ENCODE data around the gene CRAT. TPM values are rescaled to one million over a fixed set of nuclear protein-coding genes. Genes with fewer than 3 reads are reported as not detected.

CRAT gene
- total RNA-seq, 5 donors from 2014 or later (not counting 1 experiment from before 2014, with no cell fraction given) = 6.6 to 17.5 (median 13.9) TPM

DNA sequence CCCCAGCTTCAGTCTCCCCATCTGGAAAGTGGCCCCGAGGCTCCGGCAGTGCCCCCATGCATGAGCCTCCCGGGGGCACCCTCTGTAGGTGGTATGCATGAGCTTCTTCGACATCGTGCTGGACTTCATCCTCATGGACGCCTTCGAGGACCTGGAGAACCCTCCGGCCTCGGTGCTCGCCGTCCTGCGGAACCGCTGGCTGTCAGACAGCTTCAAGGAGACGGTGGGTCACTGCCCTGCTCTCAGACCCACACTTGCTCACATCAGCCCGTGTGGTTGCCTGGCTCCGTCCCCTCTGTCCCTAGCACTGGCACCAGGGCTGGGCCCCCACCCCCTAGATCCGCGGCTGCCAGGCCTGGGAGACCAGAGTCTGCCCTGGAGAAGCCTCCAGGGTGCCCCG lies 42.5 kb downstream of the CRAT start:
- Mint-ChIP-seq H3K27ac (peak overlapping the region; percentile 87 to 93), H3K4me3 (peak overlapping the region in 1 of 3 donors; percentile 75), H3K4me1 (peaks cover 23 to 41% (median 33%) of the 10 kb centered on the region in 3 donors), H3K9me3 (no peaks in the 10 kb centered on the region), H3K27me3 (no peaks in the 10 kb centered on the region), H3K36me3 (peaks cover 8% of the 10 kb centered on the region)
- no peaks in the 10 kb centered on the region for H3K27me3 ChIP-seq (replicated peaks in 1 of 2; ENCODE audit: control insufficient read depth in 2 of 2, extremely low read depth in 1 of 2, insufficient read depth in 2 of 2, low read length in 1 of 2)
- ATAC-seq (replicated peaks in 1 of 4) (no peak), DNase-seq (no peak)
- H3K4me1 ChIP-seq (ENCODE audit: control insufficient read depth in 1 of 2, extremely low read depth in 1 of 2, insufficient read depth in 2 of 2, low read length in 2 of 2) = peaks cover 31 to 55% of the 10 kb centered on the region in 2 experiments
- WGBS (ENCODE audit: insufficient coverage) = 97% methylated on average over 11 of the region's 19 CpGs
- peaks cover 5 to 37% of the 10 kb centered on the region in 2 donors for H3K36me3 ChIP-seq (ENCODE audit: control insufficient read depth in 2 of 2, extremely low read depth in 1 of 2, insufficient read depth in 1 of 2, low read length in 1 of 2)
- ChIA-PET POLR2A (no interaction called here), CTCF (no interaction called here)
- H3K27ac ChIP-seq (ENCODE audit: low read length) = peak overlapping the region; percentile 73
- no peak overlapping the region for H3K4me3 ChIP-seq (ENCODE audit: control insufficient read depth in 1 of 2, extremely low read depth in 1 of 2, low read length in 1 of 2)
- H3K9me3 ChIP-seq = no peaks in the 10 kb centered on the region

DNA sequence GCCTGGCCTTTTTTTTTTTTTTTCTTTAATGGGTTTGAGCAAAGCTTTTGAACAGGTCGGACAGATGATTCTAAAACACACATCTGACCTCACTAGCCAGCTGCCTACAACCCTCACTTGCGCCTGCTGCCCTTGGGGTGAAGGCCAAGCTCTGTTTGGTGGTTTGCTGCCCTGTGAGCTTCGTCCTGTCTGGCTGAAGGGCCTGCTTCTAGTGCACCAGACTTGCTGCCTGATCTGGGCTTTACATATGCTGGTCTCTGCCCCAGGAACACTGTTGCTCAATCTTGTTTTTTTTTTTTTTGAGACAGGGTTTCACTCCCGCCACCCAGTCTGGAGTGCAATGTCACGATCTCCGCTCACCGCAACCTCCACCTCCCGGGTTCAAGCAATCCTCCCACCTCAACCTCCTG lies 46.1 kb downstream of the CRAT start:
- ChIA-PET CTCF (interaction anchor here in 1 of 2 donors (0.7 kb wide), 1 partner anchor 222 kb away, joined by 3 read pairs; no protein-coding TSS in a partner anchor), POLR2A (no interaction called here)
- Histone ChIP-seq H3K4me1 (ENCODE audit: control insufficient read depth in 1 of 2, extremely low read depth in 1 of 2, insufficient read depth in 2 of 2, low read length in 2 of 2) (peaks cover 8 to 21% of the 10 kb centered on the region in 2 experiments), H3K36me3 (ENCODE audit: control insufficient read depth in 2 of 2, extremely low read depth in 1 of 2, insufficient read depth in 1 of 2, low read length in 1 of 2) (peaks cover 12 to 57% of the 10 kb centered on the region in 2 donors), H3K9me3 (no peaks in the 10 kb centered on the region), H3K4me3 (ENCODE audit: control insufficient read depth in 1 of 2, extremely low read depth in 1 of 2, low read length in 1 of 2) (no peak overlapping the region), H3K27me3 (replicated peaks in 1 of 2; ENCODE audit: control insufficient read depth in 2 of 2, extremely low read depth in 1 of 2, insufficient read depth in 2 of 2, low read length in 1 of 2) (no peaks in the 10 kb centered on the region), H3K27ac (ENCODE audit: low read length) (no peak overlapping the region)
- Mint-ChIP-seq H3K27ac (no peak overlapping the region), H3K9me3 (no peaks in the 10 kb centered on the region), H3K4me3 (no peak overlapping the region), H3K4me1 (peaks cover 14 to 15% (median 15%) of the 10 kb centered on the region in 3 donors), H3K36me3 (peaks cover 12% of the 10 kb centered on the region), H3K27me3 (no peaks in the 10 kb centered on the region)
- 97% methylated on average over 7 of the region's 8 CpGs for WGBS (ENCODE audit: insufficient coverage)
- ATAC-seq (replicated peaks in 1 of 4) = no peak
- no peak for DNase-seq

DNA sequence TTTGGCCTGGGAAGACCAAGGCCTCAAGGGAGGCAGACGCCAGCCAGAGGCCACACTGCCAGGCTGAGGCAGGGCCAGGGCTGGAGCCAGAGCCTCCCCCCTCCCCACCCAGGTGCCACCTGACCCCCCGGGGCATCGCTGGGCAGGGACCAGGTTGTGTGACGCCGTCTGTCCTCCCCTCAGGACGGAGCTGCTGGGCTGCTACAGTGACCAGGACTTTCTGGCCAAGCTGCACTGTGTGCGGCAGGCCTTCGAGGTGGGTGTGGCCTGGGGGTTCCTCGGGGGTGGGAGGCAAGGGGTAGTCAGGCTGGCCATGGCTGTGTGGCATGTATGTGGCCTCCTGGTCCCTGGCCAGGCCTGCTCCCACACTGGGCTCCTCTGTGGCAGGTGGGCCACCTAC lies 47.5 kb downstream of the CRAT start:
- Mint-ChIP-seq H3K36me3 (peaks cover 18% of the 10 kb centered on the region), H3K9me3 (no peaks in the 10 kb centered on the region), H3K4me3 (no peak overlapping the region), H3K27ac (no peak overlapping the region), H3K4me1 (peaks cover under 1% of the 10 kb centered on the region in 3 donors), H3K27me3 (no peaks in the 10 kb centered on the region)
- H3K4me3 ChIP-seq (ENCODE audit: control insufficient read depth in 1 of 2, extremely low read depth in 1 of 2, low read length in 1 of 2) = no peak overlapping the region
- ChIA-PET CTCF (no interaction called here), POLR2A (interaction anchor here in 1 of 2 donors (0.5 kb wide), 1 partner anchor 129 kb away, joined by 4 read pairs; no protein-coding TSS in a partner anchor)
- H3K9me3 ChIP-seq = no peaks in the 10 kb centered on the region
- ATAC-seq (replicated peaks in 1 of 4) = no peak
- no peak for DNase-seq
- peaks cover 24 to 64% of the 10 kb centered on the region in 2 donors for H3K36me3 ChIP-seq (ENCODE audit: control insufficient read depth in 2 of 2, extremely low read depth in 1 of 2, insufficient read depth in 1 of 2, low read length in 1 of 2)
- WGBS (ENCODE audit: insufficient coverage) = 100% methylated on average over 1 of the region's 9 CpGs
- no peak overlapping the region for H3K27ac ChIP-seq (ENCODE audit: low read length)
- peaks cover 0 to 6% of the 10 kb centered on the region in 2 experiments for H3K4me1 ChIP-seq (ENCODE audit: control insufficient read depth in 1 of 2, extremely low read depth in 1 of 2, insufficient read depth in 2 of 2, low read length in 2 of 2)
- no peaks in the 10 kb centered on the region for H3K27me3 ChIP-seq (replicated peaks in 1 of 2; ENCODE audit: control insufficient read depth in 2 of 2, extremely low read depth in 1 of 2, insufficient read depth in 2 of 2, low read length in 1 of 2)

DNA sequence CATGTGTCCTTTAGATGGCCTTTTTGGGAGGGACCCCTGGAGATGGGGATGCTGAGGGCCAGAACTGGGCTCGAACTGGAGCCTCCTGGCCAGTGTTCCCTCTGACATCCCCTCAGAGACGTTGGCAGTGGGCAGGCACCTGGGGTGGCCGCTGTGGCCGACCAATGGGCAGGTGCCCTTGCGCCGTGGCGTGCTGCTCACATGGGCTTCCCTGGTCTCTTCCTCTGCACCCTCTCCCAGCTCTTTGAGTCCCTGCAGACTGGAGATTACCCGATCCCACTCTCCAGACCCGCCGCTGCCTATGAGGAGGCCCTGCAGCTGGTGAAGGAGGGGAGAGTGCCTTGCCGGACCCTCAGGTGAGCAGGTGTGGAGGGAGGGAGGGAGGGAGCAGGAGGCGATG lies 49.6 kb downstream of the CRAT start:
- no peak for DNase-seq
- Histone ChIP-seq H3K27me3 (replicated peaks in 1 of 2; ENCODE audit: control insufficient read depth in 2 of 2, extremely low read depth in 1 of 2, insufficient read depth in 2 of 2, low read length in 1 of 2) (no peaks in the 10 kb centered on the region), H3K4me1 (ENCODE audit: control insufficient read depth in 1 of 2, extremely low read depth in 1 of 2, insufficient read depth in 2 of 2, low read length in 2 of 2) (no peaks in the 10 kb centered on the region), H3K36me3 (ENCODE audit: control insufficient read depth in 2 of 2, extremely low read depth in 1 of 2, insufficient read depth in 1 of 2, low read length in 1 of 2) (peaks cover 24 to 59% of the 10 kb centered on the region in 2 donors), H3K4me3 (ENCODE audit: control insufficient read depth in 1 of 2, extremely low read depth in 1 of 2, low read length in 1 of 2) (no peak overlapping the region), H3K27ac (ENCODE audit: low read length) (no peak overlapping the region), H3K9me3 (no peaks in the 10 kb centered on the region)
- whole genome bisulfite sequencing (ENCODE audit: insufficient coverage) = 96% methylated on average over 4 of the region's 12 CpGs
- Mint-ChIP-seq H3K4me3 (no peak overlapping the region), H3K27me3 (no peaks in the 10 kb centered on the region), H3K4me1 (no peaks in the 10 kb centered on the region), H3K27ac (no peak overlapping the region), H3K9me3 (no peaks in the 10 kb centered on the region), H3K36me3 (peaks cover 20% of the 10 kb centered on the region)
- ATAC-seq (replicated peaks in 1 of 4) = no peak
- ChIA-PET CTCF (interaction anchor here in 1 of 2 donors (0.6 kb wide), 1 partner anchor 113 kb away, joined by 5 read pairs; no protein-coding TSS in a partner anchor), POLR2A (no interaction called here)

DNA sequence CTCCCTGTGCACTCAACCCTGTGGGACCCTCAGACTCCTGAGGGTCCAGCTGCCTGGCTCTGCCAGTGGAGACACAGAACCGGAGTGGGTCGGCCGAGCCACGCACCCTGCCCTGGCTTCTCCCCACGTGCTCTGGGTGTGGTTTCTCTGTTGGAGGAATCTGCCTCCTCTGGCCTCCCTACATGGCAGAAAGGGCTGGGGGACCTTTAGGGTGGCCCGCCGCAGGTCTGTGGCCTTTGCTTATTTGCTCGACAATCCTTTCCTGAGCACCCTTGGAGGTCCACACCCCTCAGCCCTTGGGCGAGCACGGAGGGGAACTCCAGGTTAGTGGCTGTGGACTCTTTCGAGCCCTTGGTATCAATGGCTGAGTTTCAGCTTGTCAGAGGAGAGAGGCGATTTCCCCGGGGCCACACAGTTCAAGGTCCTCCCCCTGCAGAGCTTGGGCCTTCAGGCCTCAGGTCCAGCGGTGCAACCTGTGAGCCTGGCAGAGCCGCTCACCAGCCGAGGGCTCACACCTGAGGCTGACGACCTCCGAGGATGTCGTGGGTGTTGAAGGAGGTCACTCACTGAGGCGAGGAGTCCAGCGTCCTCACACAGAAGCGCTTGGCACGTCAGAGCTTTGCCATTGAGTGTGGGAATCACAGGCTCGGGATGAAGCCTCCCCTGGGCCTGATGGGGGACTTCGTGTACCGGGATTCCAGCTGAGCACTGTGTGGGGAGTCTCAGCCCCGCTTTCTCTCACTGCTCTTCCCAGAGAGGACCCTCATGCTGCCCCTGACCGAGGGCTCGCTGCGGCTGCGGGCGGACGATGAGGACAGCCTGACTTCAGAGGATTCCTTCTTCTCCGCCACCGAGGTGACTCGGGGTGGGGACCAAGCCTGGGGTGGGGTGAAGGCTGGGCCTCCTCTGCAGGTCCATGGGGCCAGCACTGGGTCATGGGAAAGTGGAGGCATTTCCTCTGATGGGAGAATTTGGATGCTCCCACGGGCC lies 50.5 kb downstream of the CRAT start:
- no peaks in the 10 kb centered on the region for H3K4me1 ChIP-seq (ENCODE audit: control insufficient read depth in 1 of 2, extremely low read depth in 1 of 2, insufficient read depth in 2 of 2, low read length in 2 of 2)
- no peak overlapping the region for H3K4me3 ChIP-seq (ENCODE audit: control insufficient read depth in 1 of 2, extremely low read depth in 1 of 2, low read length in 1 of 2)
- H3K9me3 Mint-ChIP-seq = no peaks in the 10 kb centered on the region
- no peak overlapping the region for H3K27ac ChIP-seq (ENCODE audit: low read length)
- no peaks in the 10 kb centered on the region for H3K9me3 ChIP-seq
- ATAC-seq (replicated peaks in 1 of 4) (no peak), DNase-seq (no peak)
- no peak overlapping the region for H3K27ac Mint-ChIP-seq
- POLR2A ChIA-PET = no interaction called here
- WGBS (ENCODE audit: insufficient coverage) = 97% methylated on average over 31 of the region's 37 CpGs
- peaks cover 20% of the 10 kb centered on the region for H3K36me3 Mint-ChIP-seq
- H3K36me3 ChIP-seq (ENCODE audit: control insufficient read depth in 2 of 2, extremely low read depth in 1 of 2, insufficient read depth in 1 of 2, low read length in 1 of 2) = peaks cover 24 to 53% of the 10 kb centered on the region in 2 donors
- no peak overlapping the region for H3K4me3 Mint-ChIP-seq
- CTCF ChIA-PET = no interaction called here
- no peaks in the 10 kb centered on the region for H3K27me3 ChIP-seq (replicated peaks in 1 of 2; ENCODE audit: control insufficient read depth in 2 of 2, extremely low read depth in 1 of 2, insufficient read depth in 2 of 2, low read length in 1 of 2)
- no peaks in the 10 kb centered on the region for H3K4me1 Mint-ChIP-seq
- H3K27me3 Mint-ChIP-seq = no peaks in the 10 kb centered on the region

DNA sequence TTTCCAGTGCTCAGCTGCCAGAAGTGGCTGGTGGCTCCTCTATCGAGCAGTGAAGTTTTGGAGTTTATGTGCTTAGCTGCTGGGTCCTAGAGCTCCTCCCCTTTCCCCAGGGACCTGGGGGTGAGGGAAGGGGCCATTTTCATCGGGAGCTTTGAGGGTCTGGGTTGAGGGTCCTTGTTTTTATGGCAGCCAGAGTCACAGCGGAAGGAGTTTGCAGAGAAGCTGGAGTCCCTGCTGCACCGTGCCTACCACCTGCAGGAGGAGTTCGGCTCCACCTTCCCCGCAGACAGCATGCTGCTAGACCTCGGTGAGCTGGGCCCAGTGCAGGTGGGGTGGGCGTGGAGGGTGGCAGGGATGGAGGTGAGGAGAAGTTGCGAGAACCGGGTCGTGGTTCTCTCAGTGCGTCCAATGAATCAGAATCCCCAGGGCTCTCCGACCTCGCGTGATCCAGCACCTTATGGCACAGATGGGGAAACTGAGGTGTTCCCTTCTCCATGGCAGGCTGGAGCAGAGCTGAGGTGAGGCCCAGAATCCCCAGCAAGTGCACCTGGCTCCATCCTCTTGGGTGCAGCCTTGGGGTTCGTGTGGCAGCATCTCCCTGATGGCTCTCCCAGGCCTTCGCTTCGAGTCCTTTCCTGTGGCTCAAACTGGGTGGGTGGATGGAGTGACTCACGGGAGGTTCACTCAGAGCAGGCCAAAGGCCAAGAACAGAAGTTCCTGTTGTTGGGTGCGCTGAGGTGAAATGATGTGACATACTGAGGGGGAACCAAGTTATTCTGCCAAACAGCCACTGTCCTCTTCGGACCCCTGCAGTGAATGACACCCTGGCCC lies 51.4 kb downstream of the CRAT start:
- Mint-ChIP-seq H3K27ac (no peak overlapping the region), H3K4me1 (no peaks in the 10 kb centered on the region), H3K4me3 (no peak overlapping the region), H3K9me3 (no peaks in the 10 kb centered on the region), H3K27me3 (no peaks in the 10 kb centered on the region), H3K36me3 (peaks cover 23% of the 10 kb centered on the region)
- ChIA-PET CTCF (no interaction called here), POLR2A (interaction anchor here in 1 of 2 donors (0.7 kb wide), 1 partner anchor 64 kb away, joined by 6 read pairs; no protein-coding TSS in a partner anchor)
- 96% methylated on average over 12 of the region's 21 CpGs for WGBS (ENCODE audit: insufficient coverage)
- Histone ChIP-seq H3K9me3 (no peaks in the 10 kb centered on the region), H3K4me3 (ENCODE audit: control insufficient read depth in 1 of 2, extremely low read depth in 1 of 2, low read length in 1 of 2) (no peak overlapping the region), H3K27me3 (replicated peaks in 1 of 2; ENCODE audit: control insufficient read depth in 2 of 2, extremely low read depth in 1 of 2, insufficient read depth in 2 of 2, low read length in 1 of 2) (no peaks in the 10 kb centered on the region), H3K36me3 (ENCODE audit: control insufficient read depth in 2 of 2, extremely low read depth in 1 of 2, insufficient read depth in 1 of 2, low read length in 1 of 2) (peaks cover 24 to 51% of the 10 kb centered on the region in 2 donors), H3K27ac (ENCODE audit: low read length) (no peak overlapping the region), H3K4me1 (ENCODE audit: control insufficient read depth in 1 of 2, extremely low read depth in 1 of 2, insufficient read depth in 2 of 2, low read length in 2 of 2) (no peaks in the 10 kb centered on the region)
- ATAC-seq (replicated peaks in 1 of 4) (no peak), DNase-seq (no peak)

Measured in T-cell (primary cell).